GM12892 (cell line): Measurements from ENCODE around the gene MCCD1.

ENCODE experiments used
- POLR2AphosphoS5 ChIP-seq: IDR thresholded peaks from 2 replicates; pipeline ENCODE4 v1.6.1; 2011; ENCODE audit warnings: low read depth, low read length, control low read depth
- TAF1 ChIP-seq: IDR thresholded peaks from 2 replicates; pipeline ENCODE4 v1.6.1; 2011; ENCODE audit warnings: low read depth, mild to moderate bottlenecking, control low read depth, low read length, borderline replicate concordance

GRCh38 chr6:31575335-31575901, 46.7 kb downstream of the MCCD1 start, which contains the start of gene TNF:
- TF ChIP-seq POLR2AphosphoS5 (peak; percentile 100), TAF1 (peak; percentile 91)
